ENCODE data around the gene TRIAP1.

TRIAP1 gene

GRCh38 chr12:120425797-120426196 is 20.4 kb downstream of the TRIAP1 start:
- no peak for DNase-seq

- no peak for DNase-seq
Measured at GRCh38 chr12:120422892-120423456, 23.2 kb downstream of the TRIAP1 start.

DNA sequence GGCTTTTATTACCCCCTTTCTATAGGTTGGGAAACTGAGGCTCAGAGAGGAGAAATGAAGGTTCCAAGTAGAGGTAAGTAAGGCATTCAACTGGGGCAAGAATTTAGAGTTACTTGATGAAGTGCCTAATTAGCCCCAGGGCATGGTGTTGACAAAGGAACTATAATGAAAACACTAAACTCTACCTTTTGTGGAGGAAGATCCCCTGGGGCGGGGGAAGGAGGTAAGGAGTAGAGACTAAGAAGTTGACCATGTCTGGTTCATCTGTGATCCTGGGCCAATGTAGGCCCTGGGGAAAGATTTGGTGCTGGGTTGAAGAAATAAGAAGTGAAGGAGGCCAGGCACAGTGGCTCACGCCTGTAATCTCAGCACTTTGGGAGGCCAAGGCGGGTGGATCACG is 24.5 kb downstream of the TRIAP1 start:
- DNase-seq = no peak

GRCh38 chr12:120417917-120418580 is 28.1 kb downstream of the TRIAP1 start:
- no peak for DNase-seq

DNA sequence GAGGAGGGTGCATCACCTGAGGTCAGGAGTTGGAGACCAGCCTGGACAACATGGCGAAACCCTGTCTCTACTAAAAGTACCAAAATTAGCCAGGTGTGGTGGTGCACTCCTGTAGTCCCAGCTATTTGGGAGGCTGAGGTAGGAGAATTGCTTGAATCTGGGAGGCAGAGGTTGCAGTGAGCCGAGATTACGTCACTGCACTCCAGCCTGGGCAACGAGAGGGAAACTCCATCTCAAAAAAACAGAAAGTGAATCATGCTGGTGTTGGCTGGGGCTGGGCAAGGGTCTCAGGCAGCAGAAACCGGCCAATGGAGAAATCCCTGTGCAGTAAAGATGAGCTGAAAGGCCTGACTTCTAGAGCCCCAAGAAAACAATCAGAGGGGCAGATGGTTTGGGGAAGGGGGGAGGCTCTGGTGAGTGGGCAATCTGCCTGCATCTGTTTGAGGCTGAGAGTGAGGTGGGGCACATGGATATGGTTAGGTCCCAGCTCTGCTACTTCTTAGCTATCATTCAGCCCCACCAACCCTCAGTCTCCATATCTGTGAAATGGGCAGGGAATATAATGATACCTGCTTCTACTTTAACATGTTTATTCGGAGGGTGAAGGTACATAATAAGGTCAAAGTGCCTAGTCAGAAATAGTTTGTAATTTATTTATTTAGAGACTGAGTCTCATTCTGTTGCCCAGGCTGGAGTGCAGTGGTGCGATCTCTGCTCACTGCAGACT is 29.5 kb downstream of the TRIAP1 start:
- no peak for DNase-seq

DNA sequence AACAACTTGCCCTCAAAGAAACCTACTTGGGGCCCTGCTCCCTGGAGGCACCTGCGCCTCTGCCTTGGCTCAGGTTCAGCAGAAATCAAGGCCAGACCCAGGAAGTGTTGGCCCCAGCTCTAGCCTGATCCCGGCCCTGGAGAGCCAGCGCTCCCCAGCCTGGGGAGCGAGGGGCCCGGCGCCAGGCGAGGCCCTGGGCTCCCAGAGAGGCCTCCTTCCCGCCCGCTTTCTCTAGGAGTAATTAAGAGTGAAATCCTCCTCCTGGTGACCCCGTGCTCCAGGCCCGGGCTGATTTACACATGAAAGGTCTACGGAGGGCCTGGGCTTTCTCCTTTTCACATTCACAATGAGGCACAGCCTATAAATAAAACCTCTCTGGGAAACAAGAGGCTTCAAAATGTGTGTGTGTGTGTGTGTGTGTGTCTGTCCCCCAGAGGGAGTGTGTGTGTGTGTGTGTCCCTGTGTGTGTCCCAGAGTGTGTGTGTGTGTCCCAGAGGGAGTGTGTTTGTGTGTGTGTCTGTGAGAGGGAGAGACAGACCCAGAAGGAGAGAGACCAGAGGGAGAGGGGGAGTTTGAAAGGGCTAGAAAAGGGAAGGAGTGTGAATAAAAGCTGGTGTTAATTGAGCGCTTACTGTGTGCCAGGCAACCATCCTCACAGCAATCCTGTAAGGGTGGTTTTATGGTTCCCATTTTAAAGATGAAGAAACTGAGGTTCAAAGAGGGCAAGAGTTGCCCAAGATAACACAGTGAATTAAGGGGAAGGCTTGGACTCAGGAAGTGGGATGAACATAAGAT is 32.1 kb downstream of the TRIAP1 start:
- DNase-seq = no peak

- no peak for DNase-seq
Measured at GRCh38 chr12:120412421-120412820, 33.8 kb downstream of the TRIAP1 start.

GRCh38 chr12:120408771-120409170 is 37.4 kb downstream of the TRIAP1 start:
- no peak for DNase-seq

- no peak for DNase-seq
Measured at GRCh38 chr12:120406553-120406952, 39.6 kb downstream of the TRIAP1 start.

DNA sequence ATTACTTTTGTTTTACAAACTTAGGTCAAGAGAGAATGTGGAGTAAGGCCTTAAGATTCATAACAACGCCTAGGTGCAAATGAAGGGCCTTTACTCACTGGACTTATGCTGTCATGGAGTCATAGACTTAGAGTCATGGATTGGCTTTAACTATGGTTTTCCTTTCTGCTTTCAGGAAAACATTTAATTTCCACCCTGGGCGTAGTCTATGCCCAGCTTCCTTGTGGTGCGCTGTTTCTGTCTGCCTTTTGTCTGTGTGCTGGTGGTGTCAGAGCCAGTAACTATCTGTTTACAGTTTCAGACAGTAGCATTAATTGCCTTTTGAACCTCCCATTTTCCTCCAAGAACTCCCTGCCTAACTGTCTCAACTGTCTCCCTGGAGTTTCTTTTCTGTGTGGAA is 40.1 kb downstream of the TRIAP1 start:
- DNase-seq = no peak

GRCh38 chr12:120404271-120404670 is 41.9 kb downstream of the TRIAP1 start:
- DNase-seq = no peak

GRCh38 chr12:120403869-120404268 is 42.3 kb downstream of the TRIAP1 start:
- no peak for DNase-seq

DNA sequence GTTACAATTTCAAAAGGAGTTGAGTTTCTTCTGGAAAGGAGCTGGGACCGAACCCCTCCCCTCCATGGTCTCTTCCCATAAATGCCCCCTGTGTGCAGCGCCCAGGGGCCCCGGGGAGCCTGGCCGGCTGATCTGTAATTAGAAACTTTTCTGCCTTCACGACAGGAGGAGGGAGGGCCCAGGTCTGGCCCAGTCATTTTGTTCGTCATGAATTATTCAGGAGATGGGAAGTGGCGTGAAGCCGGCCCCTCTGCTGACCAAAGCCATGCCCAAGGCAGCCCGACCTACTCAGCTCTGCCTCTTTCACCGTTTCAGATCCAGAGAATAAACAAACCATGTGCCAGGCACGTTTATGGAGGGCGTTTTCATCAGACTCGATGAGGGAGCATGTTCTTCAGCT is 44.0 kb downstream of the TRIAP1 start:
- DNase-seq = no peak

DNA sequence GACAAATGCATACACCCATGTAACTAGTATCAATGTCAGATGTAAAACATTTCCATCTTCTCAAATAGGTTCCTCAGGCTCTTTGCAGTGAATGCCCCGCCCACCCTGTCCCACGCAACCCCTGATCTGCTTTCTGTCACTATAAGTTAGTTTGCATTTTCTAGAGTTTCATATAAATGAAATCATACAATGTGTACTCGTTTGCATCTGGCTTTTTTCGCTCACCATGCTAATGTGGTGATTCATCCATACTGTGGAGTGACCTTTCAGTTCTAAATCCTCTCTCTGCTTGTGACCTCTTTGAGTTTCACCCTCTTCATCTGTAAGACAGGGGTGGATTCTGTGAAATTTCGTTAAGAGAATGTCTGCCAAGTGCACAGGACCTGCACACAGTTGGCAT is 46.7 kb downstream of the TRIAP1 start:
- no peak for DNase-seq

DNA sequence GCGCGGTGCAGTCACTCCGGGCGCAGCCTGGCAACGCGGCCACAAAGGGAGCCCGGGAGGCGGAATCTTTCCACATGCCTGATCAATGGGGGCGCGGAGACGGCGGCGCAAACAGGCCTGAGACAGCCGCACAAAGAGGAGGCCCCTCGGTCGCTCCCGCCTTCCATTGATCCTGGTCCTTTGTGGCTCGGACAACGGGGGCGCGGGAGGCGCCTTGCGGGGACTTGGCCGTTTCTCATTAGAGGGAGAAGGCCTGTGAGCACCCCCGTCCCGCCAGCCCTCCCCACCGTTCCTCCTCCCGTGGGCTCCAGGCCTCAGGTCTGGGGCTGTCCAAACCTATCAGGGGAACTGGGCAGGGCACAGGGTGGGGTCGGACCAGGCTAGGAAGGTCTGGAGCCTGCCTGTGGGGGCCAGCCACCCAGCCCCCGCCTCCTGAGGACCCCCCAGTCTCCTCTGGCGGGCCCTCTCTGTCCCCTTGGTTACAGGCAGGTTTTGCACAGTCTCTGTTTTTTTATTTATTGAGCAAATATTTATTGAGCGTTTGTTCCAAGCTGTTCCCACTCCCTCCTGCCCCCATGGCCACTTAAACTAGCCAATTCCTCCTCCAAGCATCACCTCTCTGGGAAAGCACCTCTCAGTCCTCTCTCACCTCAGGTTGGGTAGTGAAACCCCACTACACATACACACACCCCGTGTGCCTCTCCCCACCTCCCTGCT is 48.2 kb downstream of the TRIAP1 start:
- DNase-seq = no peak

DNA sequence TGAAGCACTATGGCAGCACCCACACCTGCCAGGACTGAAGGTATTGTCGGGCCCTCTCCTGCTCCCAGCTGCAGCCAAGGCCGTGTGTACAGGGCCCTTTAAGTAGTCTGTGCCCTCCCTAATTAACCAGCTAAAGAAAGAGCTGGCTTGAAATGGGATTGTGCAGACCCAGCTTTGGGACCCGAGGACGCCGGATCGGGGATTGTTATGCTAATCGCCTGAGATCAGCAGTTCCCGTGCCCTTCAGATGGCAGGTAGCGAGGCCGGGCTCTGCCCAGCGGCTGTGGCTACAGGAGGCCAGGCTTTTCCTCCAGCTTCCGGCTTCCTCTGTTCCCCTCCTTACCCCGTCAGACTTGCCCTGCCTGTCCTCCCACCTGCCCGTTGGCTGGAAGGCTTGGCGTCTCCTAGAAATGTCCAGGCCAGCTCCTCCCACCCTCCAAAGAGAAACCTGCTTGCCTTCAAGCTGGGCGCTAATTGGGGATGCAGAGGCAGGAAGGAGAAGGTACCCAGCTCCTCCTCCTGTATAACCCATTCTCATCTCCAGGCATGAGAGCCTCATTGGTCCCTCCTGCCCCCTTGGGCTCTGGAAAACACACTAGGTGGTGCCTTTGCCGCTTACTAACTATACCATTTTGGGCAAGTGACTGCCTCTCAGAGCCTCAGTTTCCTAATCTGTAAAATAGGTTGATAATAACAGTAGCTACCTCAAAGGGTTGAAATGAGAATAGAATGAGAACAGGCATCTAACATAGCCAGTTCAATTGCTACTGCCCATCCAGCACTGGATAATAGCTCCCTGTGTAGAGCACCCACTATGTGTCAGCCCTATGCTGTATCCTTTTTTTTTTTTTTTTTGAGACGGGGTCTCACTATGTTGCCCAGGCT is 51.5 kb downstream of the TRIAP1 start:
- no peak for DNase-seq

Measured in GOT3 (cell line).